NCI-H2227 (cell line): ENCODE results near the gene ATP2B1.
"Not testable (repeated sequence)": the region's sequence is repeated elsewhere in the genome, so short reads cannot be mapped to it uniquely, and the experiment has no call there.

Source experiments
- DNase-seq: peaks from one replicate; lab custom pipeline; 2025; ENCODE audit not compliant: unreplicated experiment; lab: John Stamatoyannopoulos, UW

ATP2B1 gene

DNA sequence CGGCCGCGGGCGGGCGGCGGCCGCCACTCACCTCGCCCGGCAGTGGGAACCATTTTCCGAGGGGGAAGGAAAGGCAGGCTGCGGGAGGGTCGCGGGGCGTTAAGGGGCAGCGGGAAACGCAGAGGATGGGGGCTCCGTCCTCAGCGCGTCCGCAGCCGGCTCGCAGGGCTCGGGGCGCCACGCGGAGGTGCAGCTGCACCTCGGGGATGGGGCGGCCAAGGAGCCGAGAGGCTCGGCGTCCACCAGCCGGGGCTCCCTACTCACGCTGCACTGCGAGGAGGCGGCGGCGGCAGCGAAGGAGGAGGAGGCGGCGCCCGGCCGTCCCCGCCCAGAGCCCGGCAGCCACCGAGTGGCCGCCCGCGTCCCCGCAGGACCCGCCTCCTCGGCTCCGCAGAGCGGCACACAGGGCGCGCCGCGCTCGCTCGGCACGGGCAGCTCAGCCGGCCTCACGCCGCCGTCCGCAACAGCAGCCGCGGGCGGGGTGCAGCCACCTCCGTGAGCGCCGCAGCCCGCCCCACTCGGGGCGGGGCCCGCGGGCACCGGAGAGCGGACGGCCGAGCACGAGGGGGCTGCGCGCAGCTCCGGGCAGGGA is at the start of gene ATP2B1:
Gene ATP2B1, minus strand, starts transcription at position 274 of the 592 bp plus-strand sequence. CDS start 52,952 bp downstream, outside the sequence.
- peak; percentile 94 for DNase-seq

DNA sequence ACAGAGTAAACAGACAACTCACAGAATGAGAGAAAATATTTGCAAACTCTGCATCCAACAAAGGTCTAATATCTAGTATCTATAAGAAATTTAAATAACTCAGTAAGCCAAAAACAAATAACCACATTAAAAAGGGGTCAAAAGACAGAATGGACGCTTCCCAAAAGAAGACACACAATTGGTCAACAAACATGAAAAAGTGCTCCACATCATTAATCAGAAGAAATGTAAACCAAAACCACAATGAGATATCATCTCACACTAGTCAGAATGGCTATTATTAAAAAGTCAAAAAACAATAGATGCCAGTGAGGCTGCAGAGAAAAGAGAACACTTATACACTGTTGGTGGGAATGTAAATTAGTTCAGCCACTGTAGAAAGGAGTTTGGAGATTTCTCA is 49.3 kb upstream of the ATP2B1 start:
- DNase-seq = not testable (repeated sequence)

DNA sequence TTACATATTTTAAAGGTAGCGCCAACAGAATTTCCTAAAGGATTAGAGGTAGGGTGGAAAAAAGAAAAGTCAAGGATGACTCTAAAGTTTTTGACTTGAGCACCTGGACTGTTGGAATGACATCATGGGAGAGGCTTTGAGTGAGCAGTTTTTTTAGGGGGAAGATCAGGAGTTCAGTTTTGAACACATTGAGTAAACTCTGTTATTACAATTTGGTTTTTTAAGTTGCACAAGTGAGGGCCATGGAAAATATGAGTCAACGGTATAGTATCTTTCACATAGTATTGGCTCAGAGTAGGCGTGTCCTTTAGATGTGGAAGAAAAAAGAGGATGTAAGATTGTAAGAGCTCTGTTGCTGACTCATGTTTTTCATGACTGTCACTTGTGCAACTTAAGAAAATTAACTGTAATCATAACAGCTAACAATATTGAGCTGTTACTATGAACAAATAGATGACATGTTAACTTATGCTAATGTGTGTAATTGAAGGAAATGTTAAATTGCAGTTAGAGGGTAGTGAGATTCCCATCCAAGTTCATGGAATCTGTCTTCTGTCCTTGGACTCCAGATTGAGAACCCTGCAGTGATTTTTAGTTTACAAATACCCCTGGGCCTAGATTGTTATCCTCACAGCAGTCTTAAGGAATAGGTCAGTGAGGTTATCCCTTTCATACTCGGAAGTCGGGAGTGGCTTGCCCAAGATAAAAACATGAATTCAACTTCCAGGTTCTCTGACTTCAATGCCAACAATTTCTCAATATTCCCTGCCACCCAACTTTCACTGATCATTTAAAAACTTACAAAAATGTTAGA is 48.2 kb upstream of the ATP2B1 start:
- no peak for DNase-seq

DNA sequence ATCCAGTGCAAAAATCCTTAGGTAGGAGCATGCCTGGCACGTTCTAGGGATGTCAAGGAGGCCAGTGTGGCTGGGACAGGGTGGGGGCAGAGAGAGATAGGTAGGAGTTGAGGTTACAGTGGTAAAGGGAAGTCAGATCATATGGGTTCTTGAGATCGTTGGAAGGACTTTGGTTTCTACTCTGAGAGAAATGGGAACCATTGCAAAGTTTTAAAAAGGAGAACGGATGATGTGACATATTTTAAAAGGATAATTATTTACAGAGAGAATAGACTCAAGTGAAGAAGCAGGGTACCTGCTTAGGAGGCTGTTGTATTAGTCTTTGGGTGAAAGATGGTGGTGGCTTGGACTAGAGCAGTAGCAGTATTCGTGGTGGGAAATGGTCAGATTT is 47.6 kb upstream of the ATP2B1 start:
- DNase-seq = no peak

DNA sequence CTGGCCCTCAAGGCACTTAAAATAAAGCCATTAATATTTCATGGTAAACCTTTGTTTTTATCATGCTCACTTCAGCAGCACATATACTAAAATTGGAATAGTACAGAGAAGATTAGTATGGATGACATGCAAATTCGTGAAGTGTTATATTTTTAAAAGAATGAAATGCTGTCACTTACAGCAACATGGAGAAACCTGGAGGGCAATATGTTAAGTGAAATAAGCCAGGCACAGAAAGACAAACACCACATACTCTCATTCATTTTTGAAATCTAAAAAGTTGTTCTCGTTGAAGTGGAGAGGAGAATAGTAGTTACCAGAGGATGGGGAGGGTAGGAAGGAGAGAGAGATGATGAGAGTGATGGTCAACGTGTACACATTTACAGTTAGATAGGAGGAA is 45.4 kb upstream of the ATP2B1 start:
- DNase-seq = no peak

DNA sequence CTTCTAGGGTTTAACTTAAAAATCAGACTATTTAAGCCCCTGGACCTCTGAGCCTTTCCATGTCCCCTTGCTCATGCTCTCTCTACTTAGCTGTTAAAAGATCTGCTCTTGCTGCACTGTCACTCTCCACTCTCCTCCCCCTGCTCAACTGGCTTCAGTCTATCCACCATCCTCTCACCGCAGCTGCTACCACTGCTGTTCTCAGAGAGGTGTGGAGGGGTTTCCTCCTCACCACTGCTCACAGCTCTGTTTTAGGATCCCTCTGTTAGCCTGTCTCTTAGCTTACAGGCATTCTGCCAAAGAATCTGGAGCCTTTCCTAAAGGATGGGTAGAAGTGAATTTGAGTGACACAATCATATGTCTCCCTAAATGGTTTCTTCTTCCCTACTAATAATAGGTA is 43.7 kb upstream of the ATP2B1 start:
- no peak for DNase-seq

DNA sequence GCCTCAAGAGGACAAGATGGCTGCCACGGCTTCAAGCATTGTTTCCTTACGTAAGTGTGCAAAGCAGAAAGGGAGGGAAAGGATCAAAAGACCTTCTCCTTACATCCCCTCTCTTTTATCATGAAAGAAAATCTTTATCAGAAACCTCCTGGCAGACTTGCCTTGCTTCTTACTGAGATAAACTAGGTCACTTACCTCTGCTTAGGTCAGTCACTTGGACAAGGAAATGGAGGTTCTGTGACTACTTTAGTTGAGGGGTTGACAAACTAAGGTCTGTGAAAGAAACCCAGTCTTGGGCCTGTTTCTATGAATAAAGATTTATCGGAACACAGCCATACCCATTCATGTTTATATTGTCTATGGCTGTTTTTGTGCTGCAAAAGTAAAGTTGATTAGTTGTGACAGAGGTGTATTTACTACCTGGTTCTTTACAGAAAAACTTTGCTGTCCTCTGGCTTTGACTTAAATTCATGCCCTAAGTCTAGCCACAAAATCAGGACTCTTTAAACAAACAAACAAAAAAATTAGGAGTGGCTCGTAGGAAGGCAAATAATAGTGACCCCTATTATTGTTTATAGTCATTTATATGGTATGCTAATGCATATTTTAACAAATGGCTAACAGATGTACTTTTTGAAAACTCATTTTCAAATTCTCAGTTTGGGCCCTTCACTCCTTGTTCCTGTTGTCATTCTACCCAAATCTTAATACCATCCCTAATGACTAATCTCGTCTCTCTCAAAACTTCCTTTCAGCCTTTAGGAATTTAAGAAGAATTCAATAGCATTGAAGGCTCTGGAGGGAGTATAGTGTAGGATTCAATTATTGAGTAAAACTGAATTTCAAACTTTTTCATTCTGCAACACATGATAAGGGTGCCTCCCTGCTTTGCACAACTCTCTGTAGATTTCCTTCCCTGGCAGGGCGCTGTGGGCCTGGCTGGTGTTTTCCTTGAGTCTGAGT is 42.0 kb upstream of the ATP2B1 start:
- DNase-seq = no peak

DNA sequence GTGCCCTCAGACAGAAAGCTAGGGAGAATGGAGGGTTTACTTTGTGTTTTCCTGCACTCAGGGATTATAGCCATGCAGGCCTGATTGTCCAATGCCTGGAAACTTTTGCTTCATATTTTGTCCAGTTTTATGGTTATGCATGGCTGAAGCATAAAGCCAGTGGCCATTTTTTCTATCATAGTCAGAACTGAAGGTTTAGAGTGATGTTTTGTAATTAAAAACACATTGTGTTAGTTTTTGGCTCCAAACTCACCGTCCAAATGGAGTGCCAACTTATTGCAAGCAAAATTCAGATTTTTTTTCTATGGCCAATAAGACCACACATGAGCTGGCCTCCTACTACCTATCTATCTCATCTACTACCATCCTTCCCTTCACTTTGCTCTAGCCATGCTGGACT is 40.2 kb upstream of the ATP2B1 start:
- DNase-seq = no peak

DNA sequence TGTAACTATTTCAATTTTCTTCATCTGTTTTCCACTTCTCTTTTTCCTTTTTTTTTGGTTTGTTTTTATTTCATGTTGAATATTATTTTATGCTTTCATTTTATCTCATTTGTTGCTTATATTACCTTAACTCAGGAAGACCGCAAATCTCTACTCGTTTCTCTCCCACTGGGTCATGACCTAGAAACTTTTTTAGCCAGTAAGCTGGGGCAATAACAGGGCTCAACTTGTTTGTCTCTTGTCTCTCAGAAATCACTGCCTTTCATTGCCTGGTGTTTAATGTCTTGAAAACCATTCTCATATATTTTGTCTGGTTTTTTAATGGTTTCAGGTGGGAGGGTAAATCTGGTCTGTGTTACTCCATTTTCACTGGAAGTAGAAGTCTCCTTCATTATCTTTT is 36.6 kb upstream of the ATP2B1 start:
- no peak for DNase-seq

DNA sequence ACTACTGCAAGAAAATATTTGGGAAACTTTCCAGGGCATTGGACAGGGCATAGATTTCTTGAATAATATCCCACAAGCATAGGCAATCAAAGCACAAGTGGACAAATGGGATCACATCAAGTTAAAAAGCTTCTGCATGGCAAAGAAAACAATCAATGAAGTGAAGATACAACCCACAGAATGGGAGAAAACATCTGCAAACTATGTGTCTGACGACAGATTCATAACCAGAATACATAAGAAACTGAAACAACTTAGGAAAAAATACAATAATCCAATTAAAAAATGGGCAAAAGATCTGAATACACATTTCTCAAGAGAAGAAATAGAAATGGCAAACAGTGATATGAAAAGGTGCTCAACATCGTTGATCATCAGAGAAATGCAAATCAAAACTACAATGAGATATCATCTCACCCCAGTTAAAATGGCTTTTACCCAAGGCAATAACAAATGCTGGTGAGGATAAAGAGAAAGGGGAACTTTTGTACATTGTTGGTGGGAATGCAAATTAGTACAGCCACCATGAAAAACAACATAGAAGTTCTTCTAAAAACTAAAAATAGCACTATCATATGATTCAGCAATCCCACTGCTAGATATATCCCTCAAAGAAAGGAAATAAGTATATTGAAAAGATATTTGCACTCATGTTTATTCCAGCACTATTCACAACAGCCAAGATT is 33.8 kb upstream of the ATP2B1 start:
- no peak for DNase-seq

DNA sequence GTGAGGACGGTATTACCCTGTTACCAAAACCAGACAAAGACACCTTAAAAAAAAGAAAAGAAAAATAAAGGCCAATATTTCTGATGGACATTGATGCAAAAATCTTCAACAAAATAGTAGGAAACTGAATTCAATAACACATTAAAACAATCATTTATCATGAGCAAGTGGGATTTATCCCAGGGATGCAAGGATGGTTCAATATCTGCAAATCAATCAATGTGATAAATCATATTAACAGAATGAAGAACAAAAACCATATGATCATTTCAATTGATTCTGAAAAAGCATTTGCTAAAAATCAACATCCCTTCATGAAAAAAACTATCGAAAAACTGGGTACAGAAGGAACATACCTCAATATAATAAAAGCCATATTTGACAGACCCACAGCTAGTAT is 32.3 kb upstream of the ATP2B1 start:
- no peak for DNase-seq

DNA sequence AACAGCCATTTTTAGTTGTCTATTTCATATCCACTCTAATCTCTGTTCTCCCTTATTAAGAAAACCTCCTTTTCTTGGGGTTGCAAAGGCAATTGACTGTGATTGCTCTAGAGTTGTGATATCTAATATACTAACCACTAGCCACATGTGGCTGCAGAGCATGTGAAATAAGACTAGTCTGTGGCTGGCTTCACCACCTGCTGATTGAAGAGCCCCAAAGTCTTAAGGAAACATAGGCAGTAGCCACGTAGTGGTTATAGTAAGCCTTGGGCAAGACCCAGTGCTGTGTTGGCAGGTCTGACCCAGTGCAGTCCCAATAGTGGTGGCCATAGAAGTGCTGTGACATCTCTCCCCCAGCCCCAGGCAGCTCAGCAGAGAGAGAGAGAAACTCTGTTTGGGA is 28.4 kb upstream of the ATP2B1 start:
- no peak for DNase-seq

DNA sequence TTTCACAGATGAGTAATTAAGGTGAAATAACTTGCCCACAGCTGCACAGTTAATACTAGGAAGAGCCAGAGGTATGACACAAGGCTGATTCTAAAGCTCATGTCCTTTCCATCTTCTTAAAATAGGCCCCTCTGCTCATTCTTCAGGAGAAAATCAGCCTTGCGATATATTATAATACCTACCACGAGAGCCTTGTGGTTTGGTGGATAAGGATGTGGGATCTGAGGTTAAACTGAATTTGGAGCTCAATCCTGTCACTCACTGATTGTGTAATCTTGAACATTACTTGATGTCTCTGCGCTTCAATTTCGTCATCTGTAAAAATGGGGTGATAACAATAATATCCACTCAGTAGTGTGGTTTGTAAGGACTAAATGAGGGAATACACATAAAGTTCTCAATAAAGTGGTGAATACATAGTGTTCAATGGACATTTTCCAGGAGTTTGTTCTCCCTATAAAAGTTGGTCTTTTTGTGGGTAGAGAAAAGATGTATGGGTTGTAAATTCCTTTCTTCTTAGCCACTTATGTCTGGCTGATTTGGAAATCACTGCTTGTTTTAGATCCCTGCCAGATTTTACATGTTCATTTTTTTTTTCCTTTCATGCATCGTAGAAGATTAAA is 25.1 kb upstream of the ATP2B1 start:
- no peak for DNase-seq

DNA sequence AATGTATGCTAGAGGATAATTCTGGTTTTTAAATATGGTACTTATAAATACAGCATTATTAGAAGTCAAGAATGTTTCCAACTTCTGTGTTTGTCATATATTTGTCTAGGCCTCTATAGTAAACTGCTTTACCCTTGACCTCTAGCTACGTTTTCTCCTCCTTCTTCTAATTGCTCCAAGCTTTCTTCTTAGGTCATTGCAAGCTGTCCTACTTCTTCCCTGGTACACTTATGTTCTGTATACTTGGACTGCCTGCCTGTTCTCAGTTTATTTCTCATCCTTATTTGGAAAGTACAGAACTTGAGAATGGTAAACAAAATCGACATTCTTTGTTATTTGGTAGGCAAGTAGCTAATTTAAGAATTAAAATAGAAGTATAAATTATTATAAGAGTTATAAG is 23.9 kb upstream of the ATP2B1 start:
- no peak for DNase-seq

DNA sequence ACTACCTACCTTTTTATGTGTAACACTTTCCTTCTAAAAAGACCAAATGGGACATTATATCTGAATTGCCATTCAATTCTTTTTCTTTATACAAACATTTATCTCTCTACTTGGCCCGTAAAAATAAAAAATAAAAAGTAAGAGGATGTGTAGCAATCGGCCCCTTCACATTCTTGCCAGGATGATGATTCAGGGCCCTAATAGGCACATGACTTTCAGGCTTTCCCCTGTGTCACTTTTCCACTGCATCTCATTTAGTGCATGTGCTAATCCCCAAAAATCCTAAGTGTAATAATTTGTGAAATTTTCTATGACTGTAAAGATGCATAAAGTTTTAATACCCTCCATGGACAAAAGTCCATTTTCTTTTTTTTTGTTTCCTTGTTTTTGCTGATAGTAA is 23.0 kb upstream of the ATP2B1 start:
- no peak for DNase-seq

DNA sequence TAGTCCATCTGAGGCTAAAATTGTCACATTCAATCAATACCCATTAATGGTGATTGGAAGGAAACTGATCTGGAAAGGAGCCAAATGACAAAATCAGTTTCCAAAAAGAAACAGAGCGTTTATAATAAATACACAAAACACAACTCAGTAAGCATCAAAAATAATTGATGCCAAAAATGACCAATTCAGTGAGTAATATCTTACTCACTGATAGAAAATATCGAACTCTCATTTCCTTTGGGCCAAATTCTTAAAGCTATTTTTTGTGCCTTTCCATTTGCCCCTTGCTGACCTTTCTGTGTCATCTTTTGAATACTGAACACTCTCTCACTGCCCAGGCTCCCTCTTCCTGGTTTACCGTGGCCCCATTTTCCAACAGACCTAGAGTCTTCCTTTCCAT is 22.5 kb upstream of the ATP2B1 start:
- no peak for DNase-seq

DNA sequence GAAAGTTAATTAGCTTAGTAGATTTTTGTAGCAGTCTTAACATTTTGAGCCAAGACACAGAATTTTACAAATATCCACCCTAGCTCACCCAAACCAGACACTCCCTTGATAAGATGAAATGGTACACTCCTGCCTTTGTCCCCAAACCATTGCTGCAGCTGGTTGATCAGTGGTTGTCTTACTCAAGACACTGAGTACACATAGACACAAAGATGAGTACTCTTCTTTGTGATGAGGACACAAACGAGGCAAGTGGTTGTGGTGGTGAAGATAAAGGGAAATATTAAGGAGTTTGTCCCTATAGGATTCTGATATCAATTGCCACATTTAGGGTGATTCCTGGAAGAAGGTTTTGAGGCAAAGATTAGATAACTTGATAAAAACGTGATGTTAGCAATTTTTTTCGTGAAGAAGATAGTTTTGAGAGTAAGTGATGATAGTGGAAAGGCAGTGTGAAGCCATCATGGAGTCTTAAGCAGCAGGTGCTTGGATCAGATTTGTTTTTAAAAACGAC is 21.4 kb upstream of the ATP2B1 start:
- DNase-seq = no peak

DNA sequence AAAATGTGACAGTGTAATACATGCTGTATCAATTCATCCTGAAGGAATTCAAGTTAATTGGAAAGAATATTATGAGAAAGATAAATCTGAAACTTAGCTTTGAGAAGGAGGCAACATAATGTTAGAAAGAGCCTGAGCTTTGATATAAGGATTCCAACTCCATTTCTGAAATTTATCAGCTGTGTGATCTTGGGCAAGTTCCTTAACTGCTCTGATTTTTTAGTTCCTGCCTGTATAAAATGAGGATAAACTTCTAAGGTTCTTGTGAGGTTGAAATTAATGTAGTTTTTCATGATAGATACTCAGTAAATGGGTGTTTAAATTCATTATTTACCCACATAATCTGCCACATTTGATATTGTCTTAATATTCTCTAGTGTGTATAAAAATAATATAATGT is 14.6 kb upstream of the ATP2B1 start:
- DNase-seq = no peak

DNA sequence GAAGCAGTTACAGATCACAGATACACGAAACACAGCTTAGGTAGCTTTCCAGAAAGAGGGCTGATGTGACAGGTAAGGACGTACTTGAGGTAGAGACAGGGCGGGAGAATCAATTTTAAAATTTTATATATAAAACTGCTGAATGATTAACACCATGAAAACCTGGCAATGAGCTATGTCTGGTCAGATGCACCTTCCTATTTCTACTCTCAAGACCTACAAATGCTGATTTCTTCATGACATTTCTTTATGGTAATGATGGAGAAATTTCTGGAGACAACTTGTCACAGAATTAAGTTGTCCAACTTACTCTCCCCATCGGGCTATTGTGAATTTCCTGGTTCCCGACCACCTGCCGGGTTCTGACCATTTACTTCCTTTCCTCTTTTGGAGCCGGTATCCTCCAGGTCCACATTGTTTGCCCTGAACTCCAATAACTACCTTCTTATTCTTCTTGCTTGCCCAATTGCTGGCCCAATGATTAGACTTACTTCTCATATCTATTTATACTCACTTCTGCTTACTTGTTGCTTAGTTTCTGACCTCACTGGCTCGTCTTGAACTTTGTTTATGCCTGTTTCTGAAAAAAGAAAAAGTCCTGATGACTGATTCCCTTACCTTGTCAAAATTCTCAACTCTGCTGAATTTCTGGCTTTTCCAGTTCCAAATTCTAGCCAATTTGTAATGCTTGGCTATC is 12.8 kb upstream of the ATP2B1 start:
- DNase-seq = no peak
